Right renal cortex interstitium (tissue), 3 donors: ENCODE data around the gene ZNF773. TPM values are rescaled to one million over a fixed set of nuclear protein-coding genes. Genes with fewer than 3 reads are reported as not detected.
"Not testable (repeated sequence)": the region's sequence is repeated elsewhere in the genome, so short reads cannot be mapped to it uniquely, and the experiment has no call there.

ENCODE experiments used
- DNase-seq, 3 donors: peaks; one replicate each; pipeline ENCODE4 v3.0.0-alpha.2; 2013; ENCODE audit warnings: low read depth in 3 of 3, low spot score in 2 of 3
- polyA plus RNA-seq, 3 donors: library from polyadenylated mRNA; unstranded; fragments of 120-200 nt; gene quantifications; one replicate each; pipeline ENCODE4 v1.2.1, GENCODE V29; 2013; ENCODE audit not compliant: insufficient read length in 3 of 3

Gene ZNF773
- 10 to 100 TPM; 12.3 to 16.4 (median 14.0) TPM for polyA plus RNA-seq

- peak; percentile 80 to 91 (median 85) for DNase-seq
Measured at GRCh38 chr19:57499680-57500395, at the start of gene ZNF773. Gene ZNF773 (plus strand): TSS chr19:57499938. CDS start chr19:57500081, 143 bp downstream.

- DNase-seq, result no peak
Measured at GRCh38 chr19:57452307-57452706, 47.4 kb upstream of the ZNF773 start.

DNA sequence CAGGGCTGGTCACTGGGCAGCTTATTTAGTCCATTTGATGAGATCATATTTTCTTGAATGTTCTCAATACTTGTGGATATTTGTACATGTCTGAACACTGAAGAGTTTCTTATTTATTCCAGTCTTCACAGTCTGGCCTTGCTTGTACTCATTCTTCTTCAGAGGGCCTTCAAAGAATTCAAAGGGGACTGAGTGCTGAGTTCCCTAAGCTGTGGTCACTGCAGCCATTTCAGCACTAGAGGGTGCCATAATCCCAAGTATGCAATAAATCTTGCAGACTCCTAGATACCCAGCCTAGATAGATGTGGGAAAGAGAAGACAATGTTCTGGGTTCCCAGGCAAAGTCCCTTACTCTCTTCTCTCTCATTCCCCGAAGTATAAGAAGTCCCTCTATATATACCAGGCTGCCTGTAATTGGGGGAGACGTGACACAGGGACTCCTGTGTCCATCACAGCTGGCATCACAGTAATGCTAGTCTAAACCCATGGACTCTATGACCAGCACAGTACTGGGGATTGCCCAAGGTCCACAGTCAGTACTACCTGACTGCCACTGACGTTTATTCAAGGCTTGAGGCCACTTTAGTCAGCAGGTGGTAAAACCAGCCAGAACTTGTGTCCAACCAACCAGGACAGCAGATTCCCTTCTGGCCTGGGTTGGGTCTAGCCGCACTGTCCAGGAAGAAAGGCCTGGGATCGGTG, 33.9 kb upstream of the ZNF773 start:
- no peak for DNase-seq

DNA sequence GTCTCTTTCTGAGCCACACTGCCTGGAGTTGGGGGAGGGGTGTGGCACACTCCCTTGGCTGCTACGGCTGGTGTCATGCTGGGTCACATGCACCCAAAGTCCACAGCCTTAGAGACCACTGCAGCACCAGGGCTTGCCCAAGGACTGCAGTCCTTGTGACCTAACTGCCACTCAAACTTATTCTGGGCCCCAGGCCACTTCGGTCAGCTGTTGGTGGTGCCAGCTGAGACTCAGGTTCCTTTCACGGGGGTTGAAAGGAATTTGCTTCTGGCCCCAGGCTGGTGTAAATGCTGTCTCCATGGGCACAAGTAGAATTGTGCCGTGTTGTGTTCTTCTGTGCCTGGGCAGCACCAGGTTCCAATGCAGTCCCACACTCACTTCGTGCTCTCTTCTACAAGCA, 33.2 kb upstream of the ZNF773 start:
- no peak for DNase-seq

- no peak for DNase-seq
Measured at GRCh38 chr19:57473646-57474045, 26.1 kb upstream of the ZNF773 start.

GRCh38 chr19:57477191-57478008, 22.3 kb upstream of the ZNF773 start, which contains the start of gene ZNF772:
Gene ZNF772 (minus strand): TSS chr19:57477566. CDS start chr19:57477309, 257 bp downstream.
- peak; percentile 86 to 95 (median 93) for DNase-seq

- peak; percentile 80 to 88 (median 84) for DNase-seq
Measured at GRCh38 chr19:57487477-57488298, 12.1 kb upstream of the ZNF773 start, which contains the start of gene ZNF419. Gene ZNF419 (plus strand): TSS chr19:57487750. CDS start chr19:57487951, 201 bp downstream.

DNA sequence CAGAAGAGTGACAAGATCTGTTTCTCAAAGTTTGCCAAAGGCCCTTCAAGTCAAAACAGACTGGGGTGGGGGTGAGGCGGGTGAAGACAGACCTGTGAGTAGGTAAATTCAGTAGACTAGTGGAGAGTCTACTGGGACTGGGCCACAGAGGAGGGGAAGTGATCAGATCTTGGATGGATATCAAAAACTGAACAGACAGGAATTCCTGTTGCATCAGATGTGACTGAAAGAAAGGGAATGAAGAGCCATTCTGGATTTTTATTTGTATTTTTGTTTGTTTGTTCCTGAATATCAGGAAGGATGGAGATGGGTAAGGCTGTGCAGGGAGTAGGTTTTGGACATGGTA, 11.5 kb upstream of the ZNF773 start:
- not testable (repeated sequence) for DNase-seq

- DNase-seq, result not testable (repeated sequence)
Measured at GRCh38 chr19:57499332-57499679, 432 bp upstream of the ZNF773 start.

GRCh38 chr19:57500400-57500799, 662 bp downstream of the ZNF773 start:
- not testable (repeated sequence) for DNase-seq

GRCh38 chr19:57506163-57506562, 6.4 kb downstream of the ZNF773 start:
- no peak for DNase-seq

DNA sequence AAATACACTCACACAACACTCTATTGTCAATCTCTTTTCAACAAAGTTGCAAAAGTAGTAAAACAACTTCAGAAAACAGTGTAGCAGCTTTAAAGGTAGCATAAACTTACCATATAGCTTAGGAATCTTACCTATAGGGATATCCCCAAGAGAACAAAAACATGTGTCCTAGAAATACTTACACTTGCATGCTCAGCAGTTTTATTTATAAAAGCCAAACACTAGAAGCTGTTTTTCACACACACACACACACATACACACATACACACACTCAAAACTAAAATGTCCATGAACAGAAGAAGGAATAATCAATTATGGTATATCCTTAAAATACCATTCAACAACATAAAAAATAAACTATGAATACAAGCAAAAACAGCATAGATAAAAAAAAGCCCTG, 11.7 kb downstream of the ZNF773 start:
- DNase-seq, result no peak

- DNase-seq, result no peak
Measured at GRCh38 chr19:57512845-57513244, 13.1 kb downstream of the ZNF773 start.

- DNase-seq, result no peak
Measured at GRCh38 chr19:57515255-57515654, 15.5 kb downstream of the ZNF773 start.

- DNase-seq, result not testable (repeated sequence)
Measured at GRCh38 chr19:57518021-57518420, 18.3 kb downstream of the ZNF773 start.

DNA sequence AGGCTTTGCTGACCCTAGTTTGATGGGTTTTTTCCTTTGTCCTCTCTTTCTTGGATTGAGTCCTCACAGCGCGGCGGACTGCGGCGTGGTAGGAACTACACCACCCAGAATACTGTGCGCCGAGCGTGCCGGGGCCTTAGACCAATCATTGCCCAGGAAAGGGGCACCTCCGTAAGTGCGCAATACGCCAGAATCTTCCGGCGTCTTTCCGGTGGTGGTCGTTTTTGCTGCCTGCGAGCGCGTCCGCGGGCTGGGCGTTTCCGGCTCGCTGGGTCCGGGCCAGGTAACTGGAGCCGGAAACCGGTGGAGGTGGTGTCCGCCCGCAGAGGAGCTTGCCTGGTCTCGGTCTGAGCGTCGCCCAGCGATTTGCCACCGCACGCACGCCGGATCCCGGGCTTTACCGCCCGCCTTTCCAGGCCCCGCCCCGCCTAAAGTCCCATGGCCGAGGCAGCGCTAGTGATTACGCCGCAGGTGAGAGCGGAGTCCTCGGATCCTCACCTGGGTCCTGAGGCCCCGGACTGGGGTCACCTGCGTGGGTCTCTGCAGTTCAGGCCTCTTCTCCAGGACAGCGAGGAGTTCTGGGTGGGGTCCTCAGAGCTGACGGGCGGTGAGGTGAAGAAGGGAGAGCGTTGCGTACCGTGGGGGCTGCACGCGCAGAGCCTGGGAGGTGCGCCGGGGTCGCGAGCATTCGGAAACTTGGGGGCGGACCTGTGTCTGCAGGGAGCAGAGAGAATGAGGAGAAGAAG, 27.6 kb downstream of the ZNF773 start, which contains the start of gene ZNF549:
Gene ZNF549 (plus strand): TSS at position 221 of the 746 bp plus-strand sequence. CDS start 218 bp downstream, at position 439.
- DNase-seq, result peak; percentile 76 to 82 (median 81)

DNA sequence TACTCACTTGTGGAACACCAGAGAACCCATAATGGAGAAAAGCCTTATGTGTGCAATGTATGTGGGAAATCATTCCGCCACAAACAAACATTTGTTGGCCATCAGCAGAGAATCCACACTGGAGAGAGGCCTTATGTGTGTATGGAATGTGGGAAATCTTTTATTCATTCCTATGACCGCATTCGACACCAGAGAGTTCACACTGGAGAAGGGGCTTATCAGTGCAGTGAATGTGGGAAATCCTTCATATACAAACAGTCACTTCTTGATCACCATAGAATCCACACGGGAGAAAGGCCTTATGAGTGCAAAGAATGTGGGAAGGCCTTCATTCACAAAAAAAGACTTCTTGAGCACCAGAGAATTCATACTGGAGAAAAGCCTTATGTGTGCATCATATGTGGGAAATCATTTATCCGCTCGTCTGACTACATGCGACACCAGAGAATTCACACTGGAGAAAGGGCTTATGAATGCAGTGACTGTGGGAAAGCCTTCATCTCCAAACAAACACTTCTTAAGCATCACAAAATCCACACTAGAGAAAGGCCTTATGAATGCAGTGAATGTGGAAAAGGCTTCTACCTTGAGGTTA, 38.3 kb downstream of the ZNF773 start:
- no peak for DNase-seq

- no peak for DNase-seq
Measured at GRCh38 chr19:57546513-57546912, 46.8 kb downstream of the ZNF773 start.

DNA sequence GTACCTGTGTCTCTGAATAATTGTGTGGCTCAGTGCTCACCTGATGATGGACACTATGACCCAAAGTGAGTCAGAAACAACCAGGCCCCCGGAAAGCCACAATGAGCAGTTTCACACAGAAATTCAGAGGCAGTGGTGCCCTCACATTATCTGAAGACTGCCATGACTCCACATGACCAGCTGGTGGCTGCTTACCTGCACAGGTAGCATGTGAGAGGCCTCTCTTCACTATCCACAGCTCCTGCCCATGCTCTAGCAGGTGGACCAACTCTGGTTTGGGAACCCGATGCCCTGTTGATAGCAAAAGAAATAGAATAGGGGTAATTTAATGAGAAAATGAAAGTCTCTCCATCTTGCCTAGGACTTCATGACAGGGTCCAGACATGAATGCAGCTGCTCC, 52.7 kb downstream of the ZNF773 start:
- DNase-seq, result no peak
